ENCODE measurements around the gene MRPL23. TPM values are rescaled to one million over a fixed set of nuclear protein-coding genes. Genes with fewer than 3 reads are reported as not detected.

The MRPL23 gene
- total RNA-seq, 1 experiment from 2014 or later: 109 TPM

DNA sequence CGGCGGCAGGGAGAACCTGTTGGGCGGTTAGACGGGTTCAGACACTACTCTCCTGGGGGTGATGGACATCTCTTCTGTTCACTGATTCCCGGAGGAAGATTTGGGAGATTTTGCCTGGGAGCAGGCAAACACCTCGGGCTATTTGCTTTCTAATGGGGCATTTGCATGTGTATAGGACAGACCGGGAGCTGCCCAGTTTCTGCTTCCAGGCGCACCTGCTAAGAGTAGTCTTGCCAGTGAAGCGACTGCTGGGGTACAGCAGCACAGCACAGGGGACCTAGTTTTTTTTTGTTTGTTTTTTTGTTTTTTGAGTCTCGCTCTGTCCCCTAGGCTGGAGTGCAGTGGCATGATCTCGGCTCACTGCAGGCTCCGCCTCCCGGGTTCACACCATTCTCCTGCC lies 57.3 kb downstream of the MRPL23 start:
- CTCF ChIA-PET: no interaction called here
- H3K36me3 ChIP-seq (ENCODE audit: control insufficient read depth in 1 of 2, insufficient read depth in 2 of 2, low read length in 2 of 2): no peaks in the 10 kb centered on the region
- POLR2A ChIA-PET: no interaction called here

More for the DNA sequence above, 57.3 kb downstream of the MRPL23 start:
- H3K4me1 ChIP-seq (ENCODE audit: control insufficient read depth in 1 of 2, insufficient read depth in 2 of 2, low read length in 2 of 2): no peaks in the 10 kb centered on the region
- H3K79me2 ChIP-seq (ENCODE audit: insufficient read depth, low read length): no peaks in the 10 kb centered on the region
- no peak overlapping the region for H3K4me3 ChIP-seq (replicated peaks in 1 of 2; ENCODE audit: low read depth in 1 of 2, low read length in 2 of 2)
- H3K9ac ChIP-seq (ENCODE audit: low read length): no peak overlapping the region
- no peak overlapping the region for H3K4me2 ChIP-seq (ENCODE audit: low read length)
- no peak overlapping the region for H2AFZ ChIP-seq (ENCODE audit: low read depth, low read length, poor library complexity, severe bottlenecking)
- H3K9me2 ChIP-seq (ENCODE audit: insufficient read depth): no peaks in the 10 kb centered on the region
- RAD21 ChIA-PET (ENCODE audit: low non-redundant PET in 1 of 2, low total read pairs in 2 of 2, uncharacterized antibody in 2 of 2, unreplicated experiment in 2 of 2): no interaction called here
- no peaks in the 10 kb centered on the region for H3K9me3 ChIP-seq (ENCODE audit: control insufficient read depth in 1 of 2, insufficient read depth in 1 of 2, low read depth in 1 of 2, low read length in 2 of 2)
- no peak overlapping the region for H3K27ac ChIP-seq (ENCODE audit: low read depth, low read length)
- intact Hi-C loops (cut with micrococcal nuclease): no loop called here
- DNase-seq (ENCODE audit: low read depth, low spot score) (no peak), ATAC-seq (no peak)
- no TSS peak for BruUV-seq (replicated peaks)
- no peaks in the 10 kb centered on the region for H3K27me3 ChIP-seq (ENCODE audit: insufficient read depth, low read length)
- no peaks in the 10 kb centered on the region for H4K20me1 ChIP-seq (ENCODE audit: insufficient read depth)
- TF ChIP-seq CBX3 (IDR thresholded peaks at IDR 0.05; ENCODE audit: low read depth) (no peak), EZH2 (IDR thresholded peaks at IDR 0.05) (no peak), ZFX (IDR thresholded peaks at IDR 0.05) (no peak), TCF7L2 (IDR thresholded peaks at IDR 0.05; ENCODE audit: borderline replicate concordance, extremely low read depth, insufficient read depth, insufficient read length) (no peak), POLR2A (IDR thresholded peaks at IDR 0.05; ENCODE audit: borderline replicate concordance, extremely low read depth, insufficient read depth, insufficient read length) (no peak), ZNF274 (IDR thresholded peaks at IDR 0.05; ENCODE audit: low read depth, low read length) (no peak), JUND (IDR thresholded peaks at IDR 0.05) (no peak), YY1 (IDR thresholded peaks at IDR 0.05; ENCODE audit: extremely low read depth, insufficient replicate concordance, low read depth, low read length) (no peak)
- TF ChIP-seq, protein P1, sequence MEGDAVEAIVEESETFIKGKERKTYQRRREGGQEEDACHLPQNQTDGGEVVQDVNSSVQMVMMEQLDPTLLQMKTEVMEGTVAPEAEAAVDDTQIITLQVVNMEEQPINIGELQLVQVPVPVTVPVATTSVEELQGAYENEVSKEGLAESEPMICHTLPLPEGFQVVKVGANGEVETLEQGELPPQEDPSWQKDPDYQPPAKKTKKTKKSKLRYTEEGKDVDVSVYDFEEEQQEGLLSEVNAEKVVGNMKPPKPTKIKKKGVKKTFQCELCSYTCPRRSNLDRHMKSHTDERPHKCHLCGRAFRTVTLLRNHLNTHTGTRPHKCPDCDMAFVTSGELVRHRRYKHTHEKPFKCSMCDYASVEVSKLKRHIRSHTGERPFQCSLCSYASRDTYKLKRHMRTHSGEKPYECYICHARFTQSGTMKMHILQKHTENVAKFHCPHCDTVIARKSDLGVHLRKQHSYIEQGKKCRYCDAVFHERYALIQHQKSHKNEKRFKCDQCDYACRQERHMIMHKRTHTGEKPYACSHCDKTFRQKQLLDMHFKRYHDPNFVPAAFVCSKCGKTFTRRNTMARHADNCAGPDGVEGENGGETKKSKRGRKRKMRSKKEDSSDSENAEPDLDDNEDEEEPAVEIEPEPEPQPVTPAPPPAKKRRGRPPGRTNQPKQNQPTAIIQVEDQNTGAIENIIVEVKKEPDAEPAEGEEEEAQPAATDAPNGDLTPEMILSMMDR (IDR thresholded peaks at IDR 0.05 in 2 of 3, conservative IDR thresholded peaks at IDR 0.05 in 1 of 3; ENCODE audit: borderline replicate concordance in 1 of 3, insufficient read depth in 1 of 3, low read depth in 2 of 3, low read length in 2 of 3): no peak
- TF ChIP-seq, protein P2, sequence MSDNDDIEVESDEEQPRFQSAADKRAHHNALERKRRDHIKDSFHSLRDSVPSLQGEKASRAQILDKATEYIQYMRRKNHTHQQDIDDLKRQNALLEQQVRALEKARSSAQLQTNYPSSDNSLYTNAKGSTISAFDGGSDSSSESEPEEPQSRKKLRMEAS (IDR thresholded peaks at IDR 0.05): no peak

MicroRNAs within 50 kb of the gene (microRNA counts, 767-probe panel; counts per million panel counts)
- not detected for microRNA hsa-miR-675-5p

Other genes starting within 250 kb of the MRPL23 start
- 1.9 TPM for gene IFITM10, start 196.7 kb upstream of the MRPL23 start, total RNA-seq (2021; ENCODE audit: unreplicated experiment)
- 127 TPM for gene CTSD, start 183.4 kb upstream of the MRPL23 start, total RNA-seq (2021; ENCODE audit: unreplicated experiment)
- 1.0 TPM for gene SYT8, start 112.3 kb upstream of the MRPL23 start, total RNA-seq (2021; ENCODE audit: unreplicated experiment)
- not detected for gene TNNI2, start 108.4 kb upstream of the MRPL23 start, total RNA-seq (2021; ENCODE audit: unreplicated experiment)
- gene LSP1, start 94.2 kb upstream of the MRPL23 start, total RNA-seq (2021; ENCODE audit: unreplicated experiment): 1.3 TPM
- not detected for gene PRR33, start 55.4 kb upstream of the MRPL23 start, total RNA-seq (2021; ENCODE audit: unreplicated experiment)
- gene TNNT3, start 27.6 kb upstream of the MRPL23 start, total RNA-seq (2021; ENCODE audit: unreplicated experiment): 0.71 TPM
- 10.5 TPM for gene H19, start 50.5 kb downstream of the MRPL23 start, total RNA-seq (2021; ENCODE audit: unreplicated experiment)
- gene IGF2, start 192.1 kb downstream of the MRPL23 start, total RNA-seq (2021; ENCODE audit: unreplicated experiment): 17.9 TPM
- gene INS, start 213.9 kb downstream of the MRPL23 start, total RNA-seq (2021; ENCODE audit: unreplicated experiment): 0.44 TPM
- not detected for gene TH, start 224.5 kb downstream of the MRPL23 start, total RNA-seq (2021; ENCODE audit: unreplicated experiment)

Data from HCT116 (cell line).